Stimulated activated CD8-positive, alpha-beta memory T cell treated with anti-CD3 and anti-CD28 coated beads, Interleukin-2, amount 100 ng/mL, for 48 hours (primary cell): ENCODE results near the gene NXNL1.
"Not testable (repeated sequence)": the region's sequence is repeated elsewhere in the genome, so short reads cannot be mapped to it uniquely, and the experiment has no call there.

ENCODE experiments used
- DNase-seq, 2 donors: peaks; one replicate each; pipeline ENCODE4 v3.0.0-alpha.2; 2020; ENCODE audit warnings: low read depth in 2 of 2

The NXNL1 gene, protein sequence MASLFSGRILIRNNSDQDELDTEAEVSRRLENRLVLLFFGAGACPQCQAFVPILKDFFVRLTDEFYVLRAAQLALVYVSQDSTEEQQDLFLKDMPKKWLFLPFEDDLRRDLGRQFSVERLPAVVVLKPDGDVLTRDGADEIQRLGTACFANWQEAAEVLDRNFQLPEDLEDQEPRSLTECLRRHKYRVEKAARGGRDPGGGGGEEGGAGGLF

DNA sequence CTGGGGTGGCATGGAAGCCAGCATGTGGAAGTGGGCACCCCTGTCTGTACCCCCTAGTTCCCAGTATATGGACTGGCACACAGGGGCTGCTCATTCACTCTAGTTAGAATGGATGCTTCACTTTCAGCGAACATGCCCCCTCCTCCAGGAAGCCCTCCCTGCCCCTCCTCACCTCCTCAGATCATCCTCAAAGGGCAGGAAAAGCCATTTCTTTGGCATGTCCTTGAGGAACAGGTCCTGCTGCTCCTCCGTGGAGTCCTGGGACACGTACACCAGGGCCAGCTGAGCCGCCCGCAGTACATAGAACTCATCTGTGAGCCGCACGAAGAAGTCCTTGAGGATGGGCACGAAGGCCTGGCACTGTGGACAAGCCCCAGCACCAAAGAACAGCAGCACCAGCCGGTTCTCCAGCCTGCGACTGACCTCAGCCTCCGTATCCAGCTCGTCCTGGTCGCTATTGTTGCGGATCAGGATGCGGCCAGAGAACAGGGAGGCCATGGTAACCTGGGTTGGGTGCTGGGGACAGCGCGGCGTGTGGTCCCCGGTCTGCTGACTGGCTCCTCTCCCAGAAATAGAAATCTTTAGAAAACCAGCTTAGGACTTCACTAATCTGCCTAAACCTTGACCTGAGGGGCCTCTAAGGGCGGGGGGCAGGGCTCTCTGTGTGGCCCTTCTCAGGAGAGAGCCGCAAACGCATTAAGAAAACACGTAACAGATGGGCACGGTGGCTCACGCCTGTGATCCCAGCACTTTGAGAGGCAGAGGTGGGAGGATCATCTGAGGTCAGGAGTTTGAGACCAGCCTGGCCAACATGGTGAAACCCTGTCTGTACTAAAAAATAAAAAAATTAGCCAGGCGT lies at the start of gene NXNL1:
TSS of gene NXNL1 (minus strand) at position 555 of the 859 bp plus-strand sequence. CDS start at position 498, 57 bp downstream.
- DNase-seq, result no peak

DNA sequence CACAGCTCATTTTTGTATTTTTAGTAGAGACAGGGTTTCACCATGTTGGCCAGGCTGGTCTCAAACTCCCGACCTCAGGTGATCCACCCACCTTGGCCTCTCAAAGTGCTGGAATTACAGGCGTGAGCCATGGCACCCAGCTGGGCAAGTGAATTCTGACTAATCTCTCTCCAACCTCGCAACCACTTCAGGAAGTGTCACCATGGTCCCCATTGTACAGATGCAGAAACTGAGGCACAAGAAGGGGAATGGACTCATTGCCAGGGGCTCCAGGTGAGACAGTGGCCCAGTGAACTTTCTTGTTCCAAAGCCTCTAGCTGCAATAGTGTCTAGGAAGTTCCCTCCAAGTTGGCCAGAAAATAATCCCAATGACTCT lies 47.8 kb upstream of the NXNL1 start:
- not testable (repeated sequence) for DNase-seq

DNA sequence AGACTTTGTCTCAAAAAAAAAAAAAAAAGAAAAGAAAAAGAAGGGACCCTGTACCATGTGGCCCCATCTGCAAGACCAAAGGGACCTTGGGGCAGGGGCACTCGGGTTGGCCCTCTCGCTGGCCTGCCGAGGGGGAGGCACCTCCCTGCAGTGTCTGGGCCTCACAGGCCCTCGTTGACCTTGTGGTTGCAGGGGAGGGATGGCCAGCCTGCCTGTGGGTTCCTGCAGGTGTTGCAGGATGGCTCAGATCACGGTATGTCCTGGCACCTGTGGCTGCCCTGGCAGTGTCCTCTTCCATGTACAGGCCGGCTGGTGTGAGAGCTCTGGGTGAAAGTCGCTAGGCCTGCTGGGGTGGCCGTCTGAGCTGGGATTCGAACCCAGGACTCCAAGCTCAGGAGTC lies 46.0 kb upstream of the NXNL1 start:
- DNase-seq, result no peak

DNA sequence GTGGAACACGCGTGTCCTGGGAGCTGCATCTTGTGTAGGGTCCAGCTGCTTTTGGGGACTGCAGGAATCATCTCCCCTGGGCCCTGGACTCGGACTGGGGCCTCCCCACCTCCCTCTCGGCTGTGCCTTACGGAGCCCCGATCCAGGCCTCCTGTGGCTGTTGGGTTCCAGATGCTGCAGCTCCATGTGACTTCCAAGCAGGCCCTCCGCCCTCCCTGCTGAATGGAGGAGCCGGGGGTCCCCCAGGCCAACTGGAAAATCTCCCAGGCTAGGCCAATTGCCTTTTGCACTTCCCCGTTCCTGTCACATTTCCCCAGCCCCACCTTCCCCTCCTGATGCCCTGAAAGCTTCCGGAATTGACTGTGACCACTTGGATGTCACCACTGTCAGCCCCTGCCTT lies 44.5 kb upstream of the NXNL1 start:
- no peak for DNase-seq

DNA sequence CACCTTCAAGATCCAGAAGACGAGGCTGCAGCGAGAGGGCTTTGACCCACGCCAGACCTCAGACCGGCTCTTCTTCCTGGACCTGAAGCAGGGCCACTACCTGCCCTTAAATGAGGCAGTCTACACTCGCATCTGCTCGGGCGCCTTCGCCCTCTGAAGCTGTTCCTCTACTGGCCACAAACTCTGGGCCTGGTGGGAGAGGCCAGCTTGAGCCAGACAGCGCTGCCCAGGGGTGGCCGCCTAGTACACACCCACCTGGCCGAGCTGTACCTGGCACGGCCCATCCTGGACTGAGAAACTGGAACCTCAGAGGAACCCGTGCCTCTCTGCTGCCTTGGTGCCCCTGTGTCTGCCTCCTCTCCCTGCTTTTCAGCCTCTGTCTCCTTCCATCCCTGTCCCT lies 43.7 kb upstream of the NXNL1 start:
- no peak for DNase-seq

DNA sequence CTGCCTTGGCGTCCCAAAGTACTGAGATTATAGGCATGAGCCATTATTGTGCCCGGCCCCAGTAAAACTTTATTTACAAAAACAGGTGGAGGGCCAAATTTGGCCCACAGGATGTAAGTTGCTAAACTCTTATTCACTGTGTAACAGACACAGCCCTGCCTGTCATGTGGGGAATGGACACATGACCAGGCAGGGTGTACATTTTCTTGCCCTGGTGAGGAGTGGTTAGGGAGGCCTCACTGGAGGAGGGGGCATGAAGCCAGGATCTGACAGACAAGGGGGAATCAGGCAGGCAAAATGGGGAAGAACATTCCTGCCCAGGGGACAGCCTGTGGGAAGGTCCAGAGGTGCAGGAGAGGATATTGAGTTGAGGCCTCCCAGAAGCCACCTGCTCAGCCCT lies 43.3 kb upstream of the NXNL1 start:
- no peak for DNase-seq

DNA sequence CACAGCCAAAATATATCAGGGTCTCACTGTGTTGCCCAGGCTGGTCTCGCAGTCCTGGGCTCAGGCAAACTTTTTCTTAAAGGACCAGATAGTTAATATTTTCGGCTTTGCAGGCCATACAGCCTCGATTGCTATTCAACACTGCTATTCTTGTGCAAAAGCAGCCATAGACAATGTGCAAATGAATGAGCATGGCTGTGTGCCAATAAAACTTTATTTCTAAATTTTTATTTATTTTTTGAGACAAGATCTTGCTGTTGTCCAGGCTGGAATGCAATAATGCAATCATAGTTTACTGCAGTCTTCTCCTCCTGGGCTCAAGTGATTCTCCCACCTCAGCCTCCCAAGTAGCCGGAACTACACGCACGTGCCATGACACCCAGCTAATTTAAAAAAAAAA lies 42.5 kb upstream of the NXNL1 start:
- no peak for DNase-seq

DNA sequence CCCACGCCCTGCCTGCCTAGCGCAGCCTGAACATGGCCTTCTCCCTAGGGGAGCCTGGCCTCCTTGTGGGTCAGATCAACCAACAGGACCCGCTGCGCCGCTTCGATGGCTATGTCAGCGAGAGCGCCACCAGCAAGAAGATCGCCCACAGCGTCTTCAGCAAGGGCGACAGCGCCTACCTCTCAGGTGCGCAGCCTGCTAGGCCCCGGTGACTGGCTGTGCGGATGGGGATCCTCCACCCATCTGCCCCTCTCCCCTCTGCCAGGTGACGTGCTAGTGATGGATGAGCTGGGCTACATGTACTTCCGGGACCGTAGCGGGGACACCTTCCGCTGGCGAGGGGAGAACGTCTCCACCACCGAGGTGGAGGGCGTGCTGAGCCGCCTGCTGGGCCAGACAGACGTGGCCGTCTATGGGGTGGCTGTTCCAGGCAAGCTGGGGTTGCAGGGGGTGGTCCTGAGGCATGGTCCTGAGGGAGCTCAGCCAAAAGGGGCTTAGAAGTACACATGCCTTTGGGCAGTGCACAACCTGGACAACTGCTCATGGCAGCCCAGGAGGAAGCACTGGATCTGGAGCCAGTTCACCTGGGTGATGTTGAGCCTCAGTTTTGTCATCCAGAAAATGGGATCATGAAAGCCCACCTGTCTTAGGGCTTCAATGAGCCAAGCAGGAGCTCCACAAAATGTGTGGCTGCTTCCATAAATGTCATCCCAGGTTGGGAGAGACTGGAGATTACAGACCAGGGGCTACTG lies 39.9 kb upstream of the NXNL1 start:
- DNase-seq, result no peak

DNA sequence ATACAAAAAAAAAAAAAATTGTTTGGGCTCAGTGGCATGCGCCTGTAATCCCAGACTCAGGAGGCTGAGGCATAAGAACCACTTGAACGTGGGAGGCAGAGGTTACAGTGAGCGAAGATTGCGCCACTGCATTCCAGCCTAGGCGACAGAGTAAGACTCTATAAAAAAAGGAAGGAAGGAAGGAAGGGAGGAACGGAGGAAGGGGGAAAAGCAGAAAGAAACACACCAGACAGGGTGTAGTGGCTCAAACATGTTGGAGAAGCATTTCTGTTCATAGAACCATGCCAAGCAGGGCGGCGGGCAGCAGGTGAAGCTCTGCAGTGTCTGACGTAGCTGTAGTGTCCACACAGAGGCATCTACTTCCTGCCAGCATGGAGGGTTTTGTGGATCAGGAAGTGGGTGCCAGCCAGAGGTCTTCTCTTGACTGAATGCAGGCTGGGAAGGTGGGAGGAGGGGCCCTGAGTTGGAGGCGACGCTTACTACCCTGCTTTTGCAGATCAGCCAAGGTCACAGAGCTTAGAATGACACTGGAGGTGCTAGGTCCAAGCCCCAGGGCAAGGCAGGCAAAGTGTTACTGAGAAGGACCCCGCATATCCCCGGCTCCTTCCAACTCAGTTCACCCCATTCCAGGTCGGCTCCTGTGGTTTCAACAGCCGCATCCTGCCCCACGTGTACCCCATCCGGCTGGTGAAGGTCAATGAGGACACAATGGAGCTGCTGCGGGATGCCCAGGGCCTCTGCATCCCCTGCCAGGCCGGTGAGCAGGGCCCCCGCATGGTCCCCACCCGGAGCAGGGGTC lies 39.1 kb upstream of the NXNL1 start:
- DNase-seq, result no peak

DNA sequence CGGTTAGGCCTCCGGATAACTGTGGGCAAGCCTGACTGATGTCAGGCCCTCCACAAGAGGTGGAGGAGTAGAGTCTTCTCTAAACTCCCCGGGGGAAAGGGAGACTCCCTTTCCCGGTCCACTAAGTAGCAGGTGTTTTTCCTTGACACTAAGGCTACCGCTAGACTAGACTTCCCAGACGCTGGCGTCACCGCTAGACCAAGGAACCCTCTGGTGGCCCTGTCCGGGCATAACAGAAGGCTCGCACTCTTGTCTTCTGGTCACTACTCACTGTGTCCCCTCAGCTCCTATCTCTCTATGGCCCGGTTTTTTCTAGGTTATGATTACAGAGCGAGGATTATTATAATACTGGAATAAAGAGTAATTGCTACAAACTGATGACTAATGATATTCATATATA lies 38.3 kb upstream of the NXNL1 start:
- DNase-seq, result not testable (repeated sequence)

DNA sequence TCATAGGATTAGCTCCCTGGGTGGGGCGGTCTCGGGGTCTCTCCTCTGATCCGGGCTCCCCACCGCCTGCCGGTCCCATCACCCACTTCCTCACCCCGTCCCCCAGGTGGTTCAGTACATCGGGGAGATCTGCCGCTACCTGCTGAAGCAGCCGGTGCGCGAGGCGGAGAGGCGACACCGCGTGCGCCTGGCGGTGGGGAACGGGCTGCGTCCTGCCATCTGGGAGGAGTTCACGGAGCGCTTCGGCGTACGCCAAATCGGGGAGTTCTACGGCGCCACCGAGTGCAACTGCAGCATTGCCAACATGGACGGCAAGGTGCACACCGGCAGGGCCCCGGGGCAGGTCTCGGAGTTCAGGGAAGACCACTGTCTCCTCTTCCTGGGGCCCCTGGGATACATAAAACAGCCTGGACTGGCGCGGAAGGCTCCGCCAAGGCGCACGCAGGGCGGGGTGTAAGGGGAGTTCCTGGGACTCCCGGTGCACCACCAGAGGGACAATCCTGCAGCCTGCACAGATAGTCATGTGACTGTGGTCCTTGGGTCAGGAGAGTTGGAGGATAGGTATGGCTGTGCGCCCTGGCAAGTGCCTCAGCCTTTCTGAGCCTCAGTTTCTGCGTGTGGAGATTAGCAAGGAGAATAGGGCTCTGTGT lies 36.5 kb upstream of the NXNL1 start:
- no peak for DNase-seq

DNA sequence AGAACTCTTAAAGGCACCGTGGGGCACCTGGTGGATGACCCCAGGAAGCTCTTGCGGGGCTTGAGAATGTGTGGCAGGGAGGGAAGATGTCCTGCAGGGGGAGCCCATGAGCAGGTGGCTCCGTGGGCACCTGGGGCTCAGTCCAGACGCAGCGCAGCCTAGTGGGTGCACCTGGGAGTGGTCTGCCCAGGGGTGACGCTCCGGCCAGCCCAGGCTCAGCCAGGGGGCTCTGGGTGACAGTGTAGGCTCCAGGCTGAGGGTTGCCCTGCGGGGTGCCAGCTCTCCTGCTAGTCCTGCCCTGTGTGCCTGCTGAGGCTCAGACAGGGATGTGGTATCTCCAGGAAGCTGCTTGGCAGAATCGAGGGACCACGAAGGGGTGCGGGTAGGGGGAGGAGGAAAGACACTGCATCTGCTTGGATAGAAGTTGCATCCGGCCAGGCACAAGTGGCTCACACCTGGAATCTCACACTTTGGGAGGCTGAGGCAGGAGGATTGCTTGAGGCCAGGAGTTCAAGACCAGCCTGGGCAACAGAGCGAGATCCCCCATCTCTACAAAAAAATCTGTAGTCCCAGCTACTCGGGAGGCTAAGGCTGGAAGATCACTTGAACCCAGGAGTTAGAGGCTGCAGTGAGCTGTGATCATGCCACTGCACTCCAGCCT lies 35.7 kb upstream of the NXNL1 start:
- peak; percentile 76 to 82 for DNase-seq

DNA sequence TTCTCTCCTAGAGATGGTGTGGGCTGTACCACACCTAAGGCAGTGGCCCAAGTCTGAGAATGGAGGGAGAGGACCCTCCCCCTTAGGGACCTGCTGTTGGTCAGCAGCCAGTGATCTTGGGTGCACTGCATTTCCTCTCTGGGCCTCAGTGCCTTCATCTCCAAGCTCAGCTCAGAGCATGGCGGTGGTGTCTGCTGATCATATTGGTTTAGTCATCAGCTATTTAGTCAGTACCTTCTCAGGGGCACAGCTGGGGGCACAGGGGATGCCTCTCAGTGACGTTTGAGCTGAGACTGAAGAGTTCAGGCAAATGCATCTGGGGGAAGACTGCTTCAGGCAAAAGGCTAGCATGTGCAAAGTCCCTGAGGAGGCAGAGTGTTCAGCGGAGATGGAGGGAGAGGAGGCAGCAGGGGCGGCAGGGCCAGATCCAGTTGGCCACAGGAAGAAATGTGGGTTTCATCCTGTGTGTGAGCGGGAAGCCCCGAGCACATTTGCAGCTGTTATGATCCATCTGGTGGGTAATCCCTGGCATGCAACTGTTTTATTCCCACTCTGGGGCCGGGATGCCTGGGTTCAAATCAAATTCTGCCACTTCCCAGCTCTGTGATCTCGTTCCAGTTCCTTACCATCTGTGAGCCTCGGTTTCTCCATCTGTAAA lies 35.0 kb upstream of the NXNL1 start:
- DNase-seq, result no peak

DNA sequence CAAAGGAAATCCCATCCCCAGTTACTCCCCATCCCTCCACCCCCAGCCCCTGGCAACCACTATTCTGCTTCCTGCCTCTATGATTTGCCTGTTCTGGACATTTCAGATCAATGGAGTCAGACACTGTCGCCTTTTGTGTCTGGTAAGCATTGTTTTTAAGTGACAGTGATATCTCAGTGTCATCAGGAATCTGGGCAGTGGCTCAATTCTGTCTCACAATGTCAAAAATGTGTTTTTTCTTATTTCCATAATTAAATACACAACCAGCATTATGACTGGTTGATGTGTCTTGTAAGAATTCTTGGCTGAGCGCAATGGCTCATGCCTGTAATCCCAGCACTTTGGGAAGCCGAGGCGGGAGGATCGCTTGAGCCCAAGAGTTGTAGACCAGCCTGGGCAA lies 30.6 kb upstream of the NXNL1 start:
- no peak for DNase-seq

DNA sequence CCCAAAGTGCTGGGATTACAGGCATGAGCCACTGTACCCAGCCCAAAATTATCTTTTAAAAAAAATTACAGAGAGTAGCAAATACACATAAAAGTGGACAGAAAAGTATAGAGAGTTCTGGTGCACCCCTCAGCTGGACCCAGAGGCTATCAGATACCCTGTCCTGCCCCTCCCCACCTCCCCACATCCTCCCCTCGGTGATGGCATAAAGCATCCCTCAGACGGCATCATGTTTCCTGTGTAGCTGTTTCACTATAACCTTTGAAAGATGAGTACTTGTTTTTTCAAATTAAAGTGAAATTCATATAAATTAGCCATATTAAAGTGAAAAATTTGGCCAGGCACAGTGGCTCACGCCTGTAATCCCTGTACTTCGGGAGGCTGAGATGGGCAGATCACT lies 29.7 kb upstream of the NXNL1 start:
- no peak for DNase-seq

DNA sequence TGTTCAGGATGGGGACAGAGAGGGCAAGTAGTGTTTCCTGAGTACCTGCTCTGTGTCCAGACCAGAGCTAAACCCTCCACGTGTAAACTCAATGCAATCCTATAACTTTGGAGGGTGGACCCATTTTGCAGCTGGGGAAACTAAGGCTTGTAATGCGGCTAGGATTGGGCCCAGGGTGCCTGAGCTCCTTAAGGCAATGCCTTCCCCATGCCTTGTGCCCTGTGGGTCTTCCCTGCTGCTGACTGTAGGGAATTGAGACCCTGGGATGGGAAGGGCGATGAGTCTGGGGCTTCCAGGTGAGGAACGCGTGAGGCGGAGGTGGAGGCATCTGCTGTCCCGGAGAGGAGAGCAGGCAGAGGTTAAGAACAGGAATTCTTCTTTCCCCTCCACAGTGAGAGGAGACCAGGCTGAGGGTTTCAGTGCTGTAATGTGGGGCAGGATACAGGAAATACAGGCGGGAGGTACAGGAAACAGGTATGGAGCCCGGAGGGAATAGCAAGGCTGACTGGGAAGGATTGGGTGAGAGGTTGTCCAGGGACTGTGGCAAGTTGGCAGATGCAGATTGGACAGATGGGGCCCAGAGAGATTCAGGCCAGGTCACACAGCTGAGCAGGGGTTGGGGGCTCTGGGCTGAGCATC lies 28.8 kb upstream of the NXNL1 start:
- DNase-seq, result no peak

DNA sequence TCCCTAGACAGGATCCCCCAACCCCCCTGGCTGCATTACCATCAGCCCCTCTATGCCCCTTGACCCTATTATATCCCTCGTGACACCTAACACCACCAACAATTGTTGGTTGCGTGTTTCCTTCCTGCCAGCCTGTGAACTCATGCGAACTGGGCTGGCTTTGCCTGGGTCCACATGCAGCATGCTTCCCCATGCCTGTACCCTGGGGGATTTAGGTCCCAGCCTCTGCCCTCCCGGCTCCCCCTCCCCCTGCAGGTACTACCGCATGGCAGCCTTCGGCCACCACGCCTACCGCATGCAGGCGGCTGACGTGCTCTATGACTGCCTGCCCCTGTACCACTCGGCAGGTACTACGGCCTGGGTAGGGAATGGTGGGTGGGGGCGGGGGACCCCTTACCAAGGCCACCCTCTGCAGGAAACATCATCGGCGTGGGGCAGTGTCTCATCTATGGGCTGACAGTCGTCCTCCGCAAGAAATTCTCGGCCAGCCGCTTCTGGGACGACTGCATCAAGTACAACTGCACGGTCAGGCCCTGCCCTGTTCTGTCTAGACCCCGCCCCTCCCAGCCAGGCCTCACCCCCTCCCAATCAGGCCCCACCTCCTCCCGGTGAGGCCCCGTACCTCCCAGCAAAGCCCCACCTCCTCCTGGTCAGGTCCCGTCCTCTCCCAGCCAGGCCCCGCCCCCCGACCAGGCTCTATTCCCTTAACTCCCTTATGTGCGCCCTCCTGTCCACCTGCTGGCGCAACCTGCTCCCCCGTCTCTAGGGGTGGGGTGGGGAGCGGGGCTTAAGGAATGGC lies 28.1 kb upstream of the NXNL1 start:
- peak; percentile 82 to 89 for DNase-seq

DNA sequence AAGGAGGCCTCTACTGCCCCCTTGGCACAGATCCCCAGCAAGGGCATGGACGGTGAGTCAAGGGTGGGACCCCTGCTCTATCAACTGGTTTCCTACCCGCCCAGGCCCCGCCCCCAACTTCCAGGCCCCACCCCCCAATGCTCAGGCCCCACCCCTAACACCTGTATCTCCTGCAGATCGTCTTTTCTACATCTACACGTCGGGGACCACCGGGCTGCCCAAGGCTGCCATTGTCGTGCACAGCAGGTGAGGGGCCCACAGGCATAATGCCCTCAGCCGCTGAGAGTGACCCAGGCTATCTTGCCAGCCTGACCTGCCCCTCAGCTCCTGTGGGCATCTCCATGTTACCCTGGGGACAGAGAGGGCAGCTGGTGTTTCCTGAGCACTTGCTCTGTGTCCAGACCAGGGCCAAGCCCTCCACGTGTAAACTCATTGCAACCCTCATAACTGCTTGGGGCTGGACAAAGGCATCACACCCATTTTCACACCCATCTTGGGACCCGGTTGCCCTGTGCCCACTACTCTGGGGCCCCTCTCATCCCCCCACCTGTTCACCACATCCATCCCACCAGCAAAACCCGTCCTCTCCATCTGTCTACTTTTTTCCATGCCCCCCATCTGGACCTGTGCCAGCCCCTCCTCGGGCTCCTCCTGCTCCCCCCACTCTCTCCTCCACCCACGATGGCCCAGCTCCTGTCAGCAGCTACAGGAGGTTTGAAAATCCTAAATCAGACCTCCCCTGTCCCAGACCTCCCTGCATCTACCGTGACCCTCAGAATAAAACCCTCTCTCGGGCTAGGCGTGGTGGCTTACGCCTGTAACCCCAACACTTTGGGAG lies 26.8 kb upstream of the NXNL1 start:
- DNase-seq, result no peak
